Right atrium auricular region (tissue), 2 donors: ENCODE data around the gene PHTF1. TPM values are rescaled to one million over a fixed set of nuclear protein-coding genes. Genes with fewer than 3 reads are reported as not detected.

ENCODE experiments used
- DNase-seq: peaks from one replicate; pipeline ENCODE4 v3.0.0-alpha.2; 2019; ENCODE audit warnings: low spot score
- H3K27ac ChIP-seq, 2 donors: fragments of 200-600 bp; sonication (generic); 1 replicate in 1 of 2; 2 replicates in 1 of 2; pipeline ENCODE4 v1.5.1; 2016 to 2019
- H3K27me3 ChIP-seq, 2 donors: fragments of 200-600 bp; sonication (generic); one replicate each; pipeline versions ENCODE4 v1.5.1 to v1.6.0; 2017 to 2019
- H3K36me3 ChIP-seq: fragments of 200-600 bp; sonication (generic); one replicate; pipeline ENCODE4 v1.5.1; 2016
- H3K4me1 ChIP-seq, 2 donors: fragments of 200-600 bp; sonication (generic); one replicate each; pipeline versions ENCODE4 v1.5.1 to v1.6.0; 2017 to 2019
- H3K4me3 ChIP-seq, 2 donors: fragments of 200-600 bp; sonication (generic); 1 replicate in 1 of 2; 2 replicates in 1 of 2; pipeline ENCODE4 v1.5.1; 2017 to 2019; ENCODE audit warnings: mild to moderate bottlenecking in 1 of 2, moderate library complexity in 1 of 2
- H3K9me3 ChIP-seq, 2 donors: fragments of 200-600 bp; sonication (generic); one replicate each; pipeline ENCODE4 v1.5.1; 2019
- CTCF ChIP-seq, 2 donors: fragments of 200-600 bp; sonication (generic); IDR thresholded peaks; one replicate each; pipeline ENCODE4 v1.5.1; 2019; ENCODE audit warnings: antibody characterized with exemption in 2 of 2
- total RNA-seq, 2 donors: library from RNA; depleted of rRNA; stranded (reverse); fragments of >200 nt; gene quantifications; one replicate each; pipeline ENCODE4 v1.1.0, GENCODE V29; 2016

PHTF1 gene
- total RNA-seq, 2 donors from 2014 or later, result 8.6 to 12.4 TPM

GRCh38 chr1:113666126-113666525 is 93.2 kb downstream of the PHTF1 start:
- DNase-seq, result no peak
- TF ChIP-seq CTCF (IDR thresholded peaks at IDR 0.05), result no peak
- no peak overlapping the region for H3K27ac ChIP-seq
- H3K9me3 ChIP-seq, result no peaks in the 10 kb centered on the region
- no peak overlapping the region for H3K4me3 ChIP-seq
- no peaks in the 10 kb centered on the region for H3K4me1 ChIP-seq
- no peaks in the 10 kb centered on the region for H3K27me3 ChIP-seq
- no peaks in the 10 kb centered on the region for H3K36me3 ChIP-seq

GRCh38 chr1:113665071-113665470 is 94.2 kb downstream of the PHTF1 start:
- Histone ChIP-seq H3K4me1 (no peaks in the 10 kb centered on the region), H3K27me3 (no peaks in the 10 kb centered on the region), H3K36me3 (no peaks in the 10 kb centered on the region), H3K4me3 (no peak overlapping the region), H3K9me3 (no peaks in the 10 kb centered on the region), H3K27ac (no peak overlapping the region)
- DNase-seq, result no peak
- TF ChIP-seq CTCF (IDR thresholded peaks at IDR 0.05), result no peak

- no peak for TF ChIP-seq CTCF (IDR thresholded peaks at IDR 0.05)
- Histone ChIP-seq H3K9me3 (no peaks in the 10 kb centered on the region), H3K4me3 (no peak overlapping the region), H3K4me1 (no peaks in the 10 kb centered on the region), H3K27ac (no peak overlapping the region), H3K36me3 (no peaks in the 10 kb centered on the region), H3K27me3 (no peaks in the 10 kb centered on the region)
- no peak for DNase-seq
These were observed 95.9 kb downstream of the PHTF1 start for GRCh38 chr1:113663165-113663951.

- Histone ChIP-seq H3K4me1 (no peaks in the 10 kb centered on the region), H3K36me3 (no peaks in the 10 kb centered on the region), H3K4me3 (no peak overlapping the region), H3K27me3 (no peaks in the 10 kb centered on the region), H3K27ac (no peak overlapping the region), H3K9me3 (no peaks in the 10 kb centered on the region)
- TF ChIP-seq CTCF (IDR thresholded peaks at IDR 0.05), result no peak
- DNase-seq, result no peak
These were observed 97.2 kb downstream of the PHTF1 start for GRCh38 chr1:113662101-113662500.

- no peaks in the 10 kb centered on the region for H3K27me3 ChIP-seq
- H3K4me1 ChIP-seq, result no peaks in the 10 kb centered on the region
- no peak overlapping the region for H3K27ac ChIP-seq
- H3K36me3 ChIP-seq, result no peaks in the 10 kb centered on the region
- H3K4me3 ChIP-seq, result no peak overlapping the region
- H3K9me3 ChIP-seq, result no peaks in the 10 kb centered on the region
- TF ChIP-seq CTCF (IDR thresholded peaks at IDR 0.05), result no peak
- no peak for DNase-seq
These were observed 99.2 kb downstream of the PHTF1 start for GRCh38 chr1:113660088-113660487.

GRCh38 chr1:113659556-113659955 is 99.7 kb downstream of the PHTF1 start:
- H3K27ac ChIP-seq, result no peak overlapping the region
- no peaks in the 10 kb centered on the region for H3K27me3 ChIP-seq
- no peaks in the 10 kb centered on the region for H3K36me3 ChIP-seq
- no peaks in the 10 kb centered on the region for H3K9me3 ChIP-seq
- H3K4me3 ChIP-seq, result no peak overlapping the region
- DNase-seq, result no peak
- H3K4me1 ChIP-seq, result no peaks in the 10 kb centered on the region
- no peak for TF ChIP-seq CTCF (IDR thresholded peaks at IDR 0.05)
